ENCODE results near the gene YOD1.
A peak's percentile ranks its signal among the peaks of the same experiment; 100 is the strongest.

Gene YOD1

DNA sequence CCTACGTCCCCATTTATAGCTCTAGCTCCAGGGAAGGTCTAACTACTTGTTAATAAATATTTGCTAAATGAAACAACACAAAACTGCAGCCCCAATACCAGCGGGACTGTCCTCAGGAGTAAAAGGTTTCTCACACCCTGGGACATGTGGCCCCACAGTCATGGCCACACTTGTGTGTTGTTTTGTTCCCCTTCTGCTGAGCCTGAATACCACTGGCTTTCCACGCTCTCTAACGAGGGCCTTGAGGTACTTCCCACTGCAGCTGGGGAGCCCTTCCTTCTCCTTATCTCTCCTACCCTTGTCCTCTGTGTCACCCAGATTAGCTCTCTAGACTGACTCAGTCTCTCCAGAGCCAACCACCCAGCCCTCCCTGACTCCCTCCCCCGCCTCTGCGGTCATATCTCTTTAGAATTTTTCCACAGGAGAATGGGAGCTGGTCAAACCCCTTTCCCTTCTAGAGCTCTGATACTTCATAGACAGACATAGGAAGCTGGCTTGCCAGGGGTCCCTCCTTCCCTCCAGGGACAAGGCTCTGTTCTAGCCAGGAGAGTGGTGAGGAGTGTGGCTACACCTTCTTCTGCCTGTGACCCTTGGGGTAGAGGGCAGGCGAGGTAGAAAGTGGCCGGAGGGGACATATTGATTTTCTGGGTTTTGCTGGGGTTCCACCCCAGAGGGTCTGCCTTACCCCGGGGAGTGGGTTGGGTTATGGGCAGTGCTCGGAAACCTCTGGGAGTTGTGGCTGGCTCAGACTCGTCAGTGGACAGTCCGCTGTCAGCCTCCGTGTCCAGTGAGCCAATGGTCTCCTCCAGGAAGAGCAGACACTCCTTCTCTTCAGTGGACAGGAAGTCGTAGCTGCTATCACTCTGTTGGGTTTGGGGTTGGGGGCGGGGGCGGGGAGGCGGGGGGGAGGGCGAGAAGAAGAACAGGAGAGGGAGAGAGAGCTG is 26.5 kb downstream of the YOD1 start:
- Histone ChIP-seq H3K9me3 (replicated peaks in 1 of 11) (no peaks in the 10 kb centered on the region), H3K4me1 (peaks cover 0 to 34% (median 0%) of the 10 kb centered on the region in 10 experiments; a peak in 6 of 20 replicates), H3K27ac (no peak overlapping the region)

DNA sequence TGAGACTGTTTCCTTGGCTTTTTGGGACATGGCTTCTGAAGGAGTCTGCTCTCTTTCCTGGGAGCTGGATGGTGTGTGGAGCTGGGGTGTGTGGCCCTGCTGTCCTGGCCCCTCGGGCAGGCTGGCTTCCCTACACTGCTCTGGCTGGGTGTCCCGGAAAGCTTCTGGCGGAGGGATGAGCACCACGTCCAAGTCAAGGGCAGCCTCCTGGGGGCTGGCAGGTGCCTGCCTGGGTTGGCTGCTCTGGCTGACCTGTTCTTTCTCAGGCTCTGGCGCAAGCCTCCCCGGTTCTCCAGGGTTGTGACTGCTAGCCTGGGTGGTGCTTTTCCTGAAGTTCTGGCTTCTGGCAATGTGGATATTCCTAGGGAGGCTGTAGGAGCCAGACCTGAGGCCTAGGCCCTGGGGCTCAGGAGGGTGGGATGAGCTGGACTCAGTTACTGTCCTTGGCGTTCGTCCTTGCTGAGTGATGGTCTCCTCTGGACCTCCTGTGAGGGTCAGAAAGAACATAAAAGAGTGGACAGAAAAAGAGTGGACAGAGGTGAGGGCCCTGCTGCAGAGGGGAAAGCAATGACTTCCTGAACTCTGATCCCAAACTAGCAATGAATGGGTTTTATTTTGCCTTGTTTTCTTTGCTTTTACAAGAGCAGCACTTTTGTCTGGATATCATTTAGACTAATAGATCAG is 27.9 kb downstream of the YOD1 start:
- TF ChIP-seq Cebpa-rat (IDR thresholded peaks at IDR 0.05) = no peak
- Histone ChIP-seq H3K9ac (no peak overlapping the region), H3K4me1 (peaks cover 0 to 39% (median 0%) of the 10 kb centered on the region in 10 experiments; a peak in 6 of 20 replicates), H3K4me2 (no peak overlapping the region), H4K20me1 (no peaks in the 10 kb centered on the region), H3K27me3 (no peaks in the 10 kb centered on the region), H3K9me3 (replicated peaks in 1 of 11) (no peaks in the 10 kb centered on the region), H3K4me3 (no peak overlapping the region), H3K27ac (no peak overlapping the region), H3K36me3 (no peaks in the 10 kb centered on the region)

More for the DNA sequence above, 26.5 kb downstream of the YOD1 start:
- H3K36me3 ChIP-seq = no peaks in the 10 kb centered on the region
- peak overlapping the region in 3 of 11 experiments; percentile 2 to 52 (median 26); a peak in 5 of 22 replicates for H3K4me2 ChIP-seq
- H3K4me3 ChIP-seq = no peak overlapping the region
- no peak for TF ChIP-seq Cebpa-rat (IDR thresholded peaks at IDR 0.05)
- no peaks in the 10 kb centered on the region for H3K27me3 ChIP-seq
- no peaks in the 10 kb centered on the region for H4K20me1 ChIP-seq
- H3K9ac ChIP-seq = no peak overlapping the region

DNA sequence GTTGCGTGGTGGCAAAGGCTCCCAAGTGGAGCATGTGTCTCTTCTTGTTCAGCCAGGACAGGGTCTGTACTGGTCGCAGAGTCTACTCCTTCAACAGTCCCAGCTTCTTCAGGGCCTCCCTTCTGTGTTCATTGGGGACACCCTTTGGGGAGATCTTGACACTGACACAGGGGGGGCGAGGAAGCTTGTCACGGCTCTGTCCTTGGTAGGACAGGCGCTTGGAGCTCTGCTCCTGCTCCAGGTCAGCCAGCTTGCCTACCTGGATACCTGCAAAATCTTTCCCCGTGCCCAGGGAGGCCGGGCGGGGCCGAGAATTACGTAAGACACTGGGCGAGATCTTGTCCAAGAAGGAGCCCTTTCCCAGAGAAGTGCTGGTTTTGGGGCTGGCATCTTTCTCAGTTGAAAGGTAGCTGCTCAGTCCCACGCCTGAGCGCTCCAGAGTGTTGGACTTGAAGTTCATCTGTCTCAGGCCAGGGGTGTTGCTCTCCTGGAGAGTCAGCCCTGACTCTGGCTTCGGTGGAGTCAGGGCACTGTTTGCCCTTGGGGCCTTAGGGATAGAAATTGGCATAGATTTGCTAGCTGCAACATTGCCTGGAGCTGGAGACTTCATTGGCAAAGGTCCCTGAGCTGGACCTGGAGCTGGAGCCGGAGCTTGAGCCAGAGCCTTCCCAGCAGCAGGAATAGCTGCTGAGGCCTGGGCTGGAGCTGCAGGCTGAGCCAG is 29.0 kb downstream of the YOD1 start:
- Histone ChIP-seq H3K4me3 (no peak overlapping the region), H3K9ac (no peak overlapping the region), H3K9me3 (replicated peaks in 1 of 11) (no peaks in the 10 kb centered on the region), H3K4me1 (peaks cover 0 to 46% (median 0%) of the 10 kb centered on the region in 10 experiments; a peak in 6 of 20 replicates), H3K4me2 (no peak overlapping the region), H3K36me3 (no peaks in the 10 kb centered on the region), H3K27ac (no peak overlapping the region), H4K20me1 (no peaks in the 10 kb centered on the region), H3K27me3 (no peaks in the 10 kb centered on the region)
- TF ChIP-seq Cebpa-rat (IDR thresholded peaks at IDR 0.05) = no peak

- Histone ChIP-seq H3K27ac (no peak overlapping the region), H3K36me3 (no peaks in the 10 kb centered on the region), H3K9me3 (replicated peaks in 1 of 11) (no peaks in the 10 kb centered on the region), H3K4me3 (no peak overlapping the region), H3K27me3 (no peaks in the 10 kb centered on the region), H3K4me1 (peaks cover 0 to 41% (median 0%) of the 10 kb centered on the region in 10 experiments; a peak in 6 of 20 replicates), H3K4me2 (peak overlapping the region in 1 of 11 experiments; percentile 9; a peak in 1 of 22 replicates), H3K9ac (no peak overlapping the region), H4K20me1 (no peaks in the 10 kb centered on the region)
- no peak for TF ChIP-seq Cebpa-rat (IDR thresholded peaks at IDR 0.05)
Observed at GRCh38 chr1:207021139-207021861, 29.7 kb downstream of the YOD1 start.

DNA sequence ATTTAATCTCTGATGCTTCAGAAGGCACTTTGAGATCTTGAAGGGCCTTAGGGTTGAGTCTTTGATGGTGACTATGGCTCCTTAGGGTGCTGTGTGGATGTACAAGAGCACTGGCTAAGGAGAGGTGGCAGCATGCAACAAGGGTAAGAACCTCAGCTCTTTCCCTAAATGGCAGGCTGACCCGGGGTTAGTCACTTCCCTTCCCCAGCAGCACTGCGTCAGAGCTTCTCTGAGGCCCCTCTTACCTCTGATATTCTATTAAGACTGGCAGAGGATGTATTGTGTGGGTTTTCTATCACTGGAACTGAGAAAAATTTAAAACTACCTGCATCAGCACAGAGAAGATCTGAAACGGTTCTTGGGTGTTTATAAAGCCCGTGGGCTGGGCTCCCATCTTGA is 30.3 kb downstream of the YOD1 start:
- no peaks in the 10 kb centered on the region for H3K9me3 ChIP-seq (replicated peaks in 1 of 11)
- H3K36me3 ChIP-seq = no peaks in the 10 kb centered on the region
- H3K27ac ChIP-seq = no peak overlapping the region
- H4K20me1 ChIP-seq = no peaks in the 10 kb centered on the region
- peaks cover 0 to 35% (median 0%) of the 10 kb centered on the region in 10 experiments; a peak in 5 of 20 replicates for H3K4me1 ChIP-seq
- no peaks in the 10 kb centered on the region for H3K27me3 ChIP-seq
- H3K4me3 ChIP-seq = no peak overlapping the region
- no peak overlapping the region for H3K9ac ChIP-seq
- no peak for TF ChIP-seq Cebpa-rat (IDR thresholded peaks at IDR 0.05)
- H3K4me2 ChIP-seq = peak overlapping the region in 1 of 11 experiments; percentile 9; a peak in 1 of 22 replicates

- H4K20me1 ChIP-seq = no peaks in the 10 kb centered on the region
- H3K36me3 ChIP-seq = no peaks in the 10 kb centered on the region
- H3K4me3 ChIP-seq = no peak overlapping the region
- no peak overlapping the region for H3K9ac ChIP-seq
- H3K27me3 ChIP-seq = no peaks in the 10 kb centered on the region
- H3K4me2 ChIP-seq = peak overlapping the region in 1 of 11 experiments; percentile 9; a peak in 1 of 22 replicates
- no peak overlapping the region for H3K27ac ChIP-seq
- H3K4me1 ChIP-seq = peaks cover 0 to 30% (median 0%) of the 10 kb centered on the region in 10 experiments; a peak in 5 of 20 replicates
- no peak for TF ChIP-seq Cebpa-rat (IDR thresholded peaks at IDR 0.05)
- no peaks in the 10 kb centered on the region for H3K9me3 ChIP-seq (replicated peaks in 1 of 11)
Observed at GRCh38 chr1:207020065-207020708, 30.8 kb downstream of the YOD1 start.

DNA sequence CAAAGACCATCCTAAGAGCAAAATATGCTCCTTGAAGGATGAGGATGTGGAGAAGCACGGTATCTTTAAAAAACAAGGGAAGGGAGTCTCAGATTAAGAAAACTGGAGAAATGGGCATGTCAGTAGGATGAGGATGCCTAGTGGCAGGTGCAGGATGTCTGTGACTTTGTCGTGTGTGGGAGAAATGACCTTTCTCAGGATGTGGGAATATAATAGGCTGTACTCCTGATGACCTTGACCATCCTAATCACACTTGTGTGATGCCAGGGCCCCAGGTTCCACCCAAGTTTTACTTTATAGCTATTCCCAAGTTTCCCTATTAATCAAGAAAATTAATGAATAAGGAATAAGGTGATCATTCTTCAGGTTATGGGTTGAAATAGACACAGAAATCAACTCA is 31.3 kb downstream of the YOD1 start:
- no peaks in the 10 kb centered on the region for H3K27me3 ChIP-seq
- H3K4me3 ChIP-seq = no peak overlapping the region
- peaks cover 0 to 26% (median 0%) of the 10 kb centered on the region in 10 experiments; a peak in 5 of 20 replicates for H3K4me1 ChIP-seq
- no peak overlapping the region for H3K27ac ChIP-seq
- H3K4me2 ChIP-seq = no peak overlapping the region
- H3K9me3 ChIP-seq (replicated peaks in 1 of 11) = no peaks in the 10 kb centered on the region
- H3K9ac ChIP-seq = no peak overlapping the region
- no peaks in the 10 kb centered on the region for H4K20me1 ChIP-seq
- no peaks in the 10 kb centered on the region for H3K36me3 ChIP-seq
- no peak for TF ChIP-seq Cebpa-rat (IDR thresholded peaks at IDR 0.05)

DNA sequence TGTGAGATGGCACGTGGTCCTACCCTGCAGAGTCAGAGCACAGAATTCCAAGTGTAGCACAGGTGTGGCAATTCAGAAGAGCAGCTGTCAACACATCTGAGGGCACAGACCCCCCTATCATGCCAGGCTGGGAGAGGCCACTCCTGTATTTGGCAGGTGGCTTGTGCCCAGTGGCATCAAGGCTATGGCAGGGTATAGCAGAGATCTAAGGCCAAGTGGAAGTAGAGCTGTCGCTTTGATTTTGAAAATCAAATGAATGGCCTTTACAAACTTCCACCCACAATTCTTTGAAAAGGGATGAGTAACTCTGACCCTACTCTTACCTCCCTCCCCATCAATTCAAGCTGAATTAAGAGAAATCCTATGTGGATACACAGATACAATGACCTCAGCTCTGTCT is 31.8 kb downstream of the YOD1 start:
- Histone ChIP-seq H3K4me2 (no peak overlapping the region), H3K4me1 (peaks cover 0 to 21% (median 0%) of the 10 kb centered on the region in 10 experiments; a peak in 5 of 20 replicates), H3K4me3 (no peak overlapping the region), H3K9me3 (replicated peaks in 1 of 11) (no peaks in the 10 kb centered on the region), H3K36me3 (no peaks in the 10 kb centered on the region), H3K9ac (no peak overlapping the region), H3K27me3 (no peaks in the 10 kb centered on the region), H3K27ac (no peak overlapping the region), H4K20me1 (no peaks in the 10 kb centered on the region)
- TF ChIP-seq Cebpa-rat (IDR thresholded peaks at IDR 0.05) = no peak

All from BLaER1 treated with 17β-estradiol and CSF1 and Interleukin-3, amounts not matched to agents 10 nM and 100 nM (cell line).